Common myeloid progenitor, CD34-positive (primary cell): ENCODE results near the gene MICAL3.

Experiments used
- CTCF ChIA-PET: fragments of 350-600 bp; sonication (Branson Sonifier 250); formaldehyde crosslinking; loops from one replicate; lab custom pipeline; 2021; ENCODE audit warnings: antibody characterized with exemption; lab: Charles Lee
- POLR2A ChIA-PET: fragments of 350-600 bp; sonication (Branson Sonifier 250); formaldehyde crosslinking; loops from one replicate; lab custom pipeline; 2021; ENCODE audit warnings: antibody characterized with exemption; lab: Charles Lee
- DNase-seq, 3 donors: peaks; one replicate each; pipeline versions ENCODE4 v3.0.0 to v3.0.0-alpha.2; 2013
- H3K27ac ChIP-seq, 2 experiments: 1 replicate in 1 of 2; 2 replicates in 1 of 2; pipeline ENCODE4 v1.7.0; 2013; ENCODE audit warnings: inconsistent platforms in 2 of 2, low read length in 2 of 2, mild to moderate bottlenecking in 2 of 2, low read depth in 1 of 2, moderate library complexity in 1 of 2; ENCODE audit not compliant: severe bottlenecking in 2 of 2, insufficient read depth in 1 of 2, poor library complexity in 1 of 2
- H3K27me3 ChIP-seq, 5 experiments: replicated peaks in 2 of 5; 1 replicate in 3 of 5; 2 replicates in 2 of 5; pipeline versions ENCODE4 v1.6.1 to v1.7.0; 2013; ENCODE audit warnings: low read length in 4 of 5, mild to moderate bottlenecking in 2 of 5, moderate library complexity in 2 of 5, inconsistent platforms in 1 of 5; ENCODE audit not compliant: insufficient read depth in 5 of 5, control insufficient read depth in 4 of 5
- H3K36me3 ChIP-seq, 4 experiments: 1 replicate in 2 of 4; 2 replicates in 2 of 4; pipeline versions ENCODE4 v1.6.1 to v1.7.0; 2013; ENCODE audit warnings: low read length in 3 of 4, control low read depth in 1 of 4, mild to moderate bottlenecking in 1 of 4; ENCODE audit not compliant: control insufficient read depth in 4 of 4, insufficient read depth in 4 of 4
- H3K4me1 ChIP-seq, 4 experiments: 1 replicate in 3 of 4; 2 replicates in 1 of 4; pipeline versions ENCODE4 v1.6.1 to v1.7.1; 2013; ENCODE audit warnings: low read length in 3 of 4, mild to moderate bottlenecking in 3 of 4, control low read depth in 1 of 4, inconsistent platforms in 1 of 4, moderate library complexity in 1 of 4; ENCODE audit not compliant: control insufficient read depth in 4 of 4, insufficient read depth in 4 of 4; ENCODE audit errors: control extremely low read depth in 1 of 4
- H3K4me3 ChIP-seq, 7 experiments: 1 replicate in 4 of 7; 2 replicates in 3 of 7; pipeline versions ENCODE4 v1.5.1 to v1.7.0; 2013; ENCODE audit warnings: mild to moderate bottlenecking in 7 of 7, low read length in 6 of 7, moderate library complexity in 6 of 7, inconsistent platforms in 2 of 7, low read depth in 2 of 7, control low read depth in 1 of 7; ENCODE audit not compliant: insufficient read depth in 4 of 7, control insufficient read depth in 1 of 7; ENCODE audit errors: extremely low read depth in 1 of 7
- H3K9me3 ChIP-seq, 5 experiments: 1 replicate in 4 of 5; 2 replicates in 1 of 5; pipeline versions ENCODE4 v1.6.1 to v1.7.1; 2013; ENCODE audit warnings: low read length in 4 of 5, mild to moderate bottlenecking in 2 of 5, inconsistent platforms in 1 of 5, low read depth in 1 of 5, moderate library complexity in 1 of 5; ENCODE audit not compliant: control insufficient read depth in 4 of 5, insufficient read depth in 2 of 5; ENCODE audit errors: control extremely low read depth in 1 of 5
- WGBS: methylation state at CpG from one replicate; pipeline ENCODE4 v1.1.5; 2013; ENCODE audit not compliant: insufficient coverage; 5-methylcytosine and 5-hydroxymethylcytosine counted together

The MICAL3 gene

GRCh38 chr22:17960695-17961445 is 63.5 kb downstream of the MICAL3 start:
- no peaks in the 10 kb centered on the region for H3K27me3 ChIP-seq
- H3K27ac ChIP-seq = no peak overlapping the region
- H3K4me1 ChIP-seq = peaks cover 0 to 3% (median 2%) of the 10 kb centered on the region in 4 experiments
- ChIA-PET CTCF (interaction anchor here (0.6 to 2.6 kb wide), 3 partner anchors 8 to 65 kb away, joined by 3 to 7 read pairs (median 3); no protein-coding TSS in a partner anchor), POLR2A (interaction anchor here (0.6 kb wide), 1 partner anchor 18 kb away, joined by 3 read pairs; no protein-coding TSS in a partner anchor)
- no peak for DNase-seq
- H3K36me3 ChIP-seq = no peaks in the 10 kb centered on the region
- H3K4me3 ChIP-seq = no peak overlapping the region
- WGBS = 92% methylated on average over 14 of the region's 19 CpGs
- no peaks in the 10 kb centered on the region for H3K9me3 ChIP-seq

GRCh38 chr22:17960011-17960410 is 64.3 kb downstream of the MICAL3 start:
- H3K9me3 ChIP-seq = no peaks in the 10 kb centered on the region
- H3K27me3 ChIP-seq = no peaks in the 10 kb centered on the region
- H3K4me1 ChIP-seq = no peaks in the 10 kb centered on the region
- H3K4me3 ChIP-seq = no peak overlapping the region
- H3K36me3 ChIP-seq = no peaks in the 10 kb centered on the region
- DNase-seq = no peak
- H3K27ac ChIP-seq = no peak overlapping the region
- ChIA-PET POLR2A (no interaction called here), CTCF (interaction anchor here (2.6 kb wide), 1 partner anchor 18 kb away, joined by 7 read pairs; no protein-coding TSS in a partner anchor)
- WGBS = 94% methylated on average over 7 of the region's 8 CpGs

- WGBS = 100% methylated on average over 1 of the region's 7 CpGs
- POLR2A ChIA-PET = no interaction called here
- Histone ChIP-seq H3K36me3 (no peaks in the 10 kb centered on the region), H3K4me1 (no peaks in the 10 kb centered on the region), H3K9me3 (no peaks in the 10 kb centered on the region), H3K27ac (no peak overlapping the region), H3K27me3 (no peaks in the 10 kb centered on the region), H3K4me3 (no peak overlapping the region)
- CTCF ChIA-PET = interaction anchor here (0.7 kb wide), 2 partner anchors 293 to 843 kb away, joined by 3 to 4 read pairs; no protein-coding TSS in a partner anchor
- no peak for DNase-seq
Measured at GRCh38 chr22:17958166-17958565, 66.2 kb downstream of the MICAL3 start.

- Histone ChIP-seq H3K27ac (no peak overlapping the region), H3K4me1 (no peaks in the 10 kb centered on the region), H3K36me3 (no peaks in the 10 kb centered on the region), H3K4me3 (no peak overlapping the region), H3K9me3 (no peaks in the 10 kb centered on the region), H3K27me3 (no peaks in the 10 kb centered on the region)
- DNase-seq = no peak
- ChIA-PET POLR2A (no interaction called here), CTCF (interaction anchor here (0.7 kb wide), 2 partner anchors 293 to 843 kb away, joined by 3 to 4 read pairs; no protein-coding TSS in a partner anchor)
- 93% methylated on average over 2 of the region's 6 CpGs for WGBS
Measured at GRCh38 chr22:17957693-17958092, 66.7 kb downstream of the MICAL3 start.

GRCh38 chr22:17957204-17957603 is 67.2 kb downstream of the MICAL3 start:
- Histone ChIP-seq H3K9me3 (no peaks in the 10 kb centered on the region), H3K36me3 (no peaks in the 10 kb centered on the region), H3K27ac (no peak overlapping the region), H3K27me3 (no peaks in the 10 kb centered on the region), H3K4me3 (no peak overlapping the region), H3K4me1 (no peaks in the 10 kb centered on the region)
- CTCF ChIA-PET = interaction anchor here (0.7 kb wide), 1 partner anchor 292 kb away, joined by 3 read pairs; no protein-coding TSS in a partner anchor
- POLR2A ChIA-PET = no interaction called here
- DNase-seq = no peak
- WGBS = 100% methylated on average over 1 of the region's 7 CpGs

- no peaks in the 10 kb centered on the region for H3K4me1 ChIP-seq
- H3K27me3 ChIP-seq = no peaks in the 10 kb centered on the region
- POLR2A ChIA-PET = no interaction called here
- CTCF ChIA-PET = no interaction called here
- WGBS = 88% methylated on average over 8 of the region's 9 CpGs
- no peaks in the 10 kb centered on the region for H3K36me3 ChIP-seq
- H3K4me3 ChIP-seq = no peak overlapping the region
- no peaks in the 10 kb centered on the region for H3K9me3 ChIP-seq
- no peak overlapping the region for H3K27ac ChIP-seq
- no peak for DNase-seq
Measured at GRCh38 chr22:17956630-17957029, 67.7 kb downstream of the MICAL3 start.
